GM23338 (cell line): ENCODE data around the gene CPM. TPM values are rescaled to one million over a fixed set of nuclear protein-coding genes. Genes with fewer than 3 reads are reported as not detected.

ENCODE experiments used
- ATAC-seq: fragments of 200-7000 bp; cut with Tn5 transposase; 3 replicates; pipeline ENCODE4 v1.9.1; 2020
- DNase-seq: peaks from one replicate; pipeline ENCODE4 v3.0.0-alpha.2; 2015; ENCODE audit warnings: low spot score
- H2AFZ ChIP-seq: fragments of 200-600 bp; sonication (generic); 2 replicates; pipeline ENCODE4 v1.8.0; 2016; ENCODE audit warnings: antibody characterized with exemption, mild to moderate bottlenecking, moderate library complexity
- H3F3A ChIP-seq: fragments of 200-600 bp; sonication (generic); replicated peaks from 2 replicates; pipeline ENCODE4 v1.8.0; 2017; ENCODE audit warnings: antibody characterized with exemption, mixed run types, low read depth
- H3K27ac ChIP-seq: fragments of 200-600 bp; sonication (generic); 2 replicates; pipeline ENCODE4 v1.6.1; 2016; ENCODE audit warnings: low read depth
- H3K27me3 ChIP-seq: fragments of 200-600 bp; sonication (generic); 2 replicates; pipeline ENCODE4 v1.8.0; 2016; ENCODE audit warnings: mild to moderate bottlenecking, mixed run types, moderate library complexity; ENCODE audit not compliant: insufficient read depth
- H3K36me3 ChIP-seq: fragments of 200-600 bp; sonication (generic); 2 replicates; pipeline ENCODE4 v1.8.0; 2016; ENCODE audit warnings: mild to moderate bottlenecking; ENCODE audit not compliant: insufficient read depth
- H3K4me1 ChIP-seq: fragments of 200-600 bp; sonication (generic); 2 replicates; pipeline ENCODE4 v1.8.0; 2016; ENCODE audit warnings: mild to moderate bottlenecking, moderate library complexity; ENCODE audit not compliant: insufficient read depth
- H3K4me2 ChIP-seq: fragments of 200-600 bp; sonication (generic); 2 replicates; pipeline ENCODE4 v1.7.1; 2017; ENCODE audit warnings: mixed run types
- H3K4me3 ChIP-seq: fragments of 200-600 bp; sonication (generic); 2 replicates; pipeline ENCODE4 v1.6.1; 2016; ENCODE audit warnings: mixed run types
- H3K79me2 ChIP-seq: fragments of 200-600 bp; sonication (generic); replicated peaks from 2 replicates; pipeline ENCODE4 v1.8.0; 2017; ENCODE audit warnings: mild to moderate bottlenecking; ENCODE audit not compliant: insufficient read depth
- H3K9me2 ChIP-seq: fragments of 200-600 bp; sonication (generic); 2 replicates; pipeline ENCODE4 v1.8.0; 2017; ENCODE audit not compliant: insufficient read depth
- H4K20me1 ChIP-seq: fragments of 200-600 bp; sonication (generic); replicated peaks from 2 replicates; pipeline ENCODE4 v1.8.0; 2017; ENCODE audit warnings: mild to moderate bottlenecking; ENCODE audit not compliant: insufficient read depth
- H3K27ac Mint-ChIP-seq: 2 replicates; pipeline ENCODE4 v1.8.0; 2020; ENCODE audit warnings: inconsistent platforms, mild to moderate bottlenecking, moderate library complexity, mixed read lengths
- H3K27me3 Mint-ChIP-seq: 3 replicates; pipeline ENCODE4 v1.8.0; 2022; ENCODE audit warnings: low read depth, mild to moderate bottlenecking, moderate library complexity, mixed read lengths, inconsistent platforms; ENCODE audit not compliant: insufficient read depth, poor library complexity
- H3K36me3 Mint-ChIP-seq: 3 replicates; pipeline ENCODE4 v1.8.0; 2021; ENCODE audit warnings: low read depth, mild to moderate bottlenecking, inconsistent platforms, moderate library complexity, mixed read lengths
- H3K4me1 Mint-ChIP-seq: 3 replicates; pipeline ENCODE4 v1.8.0; 2020; ENCODE audit warnings: mild to moderate bottlenecking, inconsistent platforms, mixed read lengths
- H3K4me3 Mint-ChIP-seq: 3 replicates; pipeline ENCODE4 v1.8.0; 2021; ENCODE audit warnings: moderate library complexity, mild to moderate bottlenecking, inconsistent platforms, mixed read lengths
- H3K9me3 Mint-ChIP-seq: 3 replicates; pipeline ENCODE4 v1.8.0; 2020; ENCODE audit warnings: moderate library complexity, mild to moderate bottlenecking, inconsistent platforms, mixed read lengths
- ETS1 ChIP-seq: IDR thresholded peaks from 2 replicates; pipeline ENCODE4 v1.6.1; 2016; ENCODE audit warnings: antibody characterized with exemption
- EZH2phosphoT487 ChIP-seq: fragments of 200-600 bp; sonication (generic); IDR thresholded peaks from one replicate; pipeline ENCODE4 v1.8.1; 2018; ENCODE audit warnings: antibody characterized with exemption; ENCODE audit not compliant: unreplicated experiment
- JUNB ChIP-seq: IDR thresholded peaks from one replicate; pipeline ENCODE4 v1.6.1; 2016; ENCODE audit warnings: antibody characterized with exemption; ENCODE audit not compliant: unreplicated experiment
- NANOG ChIP-seq: IDR thresholded peaks from 2 replicates; pipeline ENCODE4 v1.6.1; 2016; ENCODE audit warnings: antibody characterized with exemption, borderline replicate concordance
- POLR2AphosphoS5 ChIP-seq: IDR thresholded peaks from 2 replicates; pipeline ENCODE4 v1.6.1; 2016; ENCODE audit warnings: antibody characterized with exemption, low read depth
- REST ChIP-seq: IDR thresholded peaks from one replicate; pipeline ENCODE4 v1.6.1; 2018; ENCODE audit warnings: antibody characterized with exemption; ENCODE audit not compliant: unreplicated experiment
- ZNF114 ChIP-seq: fragments of 250-450 bp; sonication (Bioruptor Pico); IDR thresholded peaks from 2 replicates; pipeline ENCODE4 v1.5.0; 2020; ENCODE audit warnings: mild to moderate bottlenecking, moderate library complexity
- ZNF462 ChIP-seq: fragments of 250-450 bp; sonication (Bioruptor Pico); IDR thresholded peaks from 2 replicates; pipeline ENCODE4 v1.5.0; 2020; ENCODE audit warnings: mild to moderate bottlenecking, moderate library complexity
- polyA plus RNA-seq: library from polyadenylated mRNA; unstranded; fragments of >200 nt; fragmentation: Nextera tagmentation; extraction: Ambion mirVana; gene quantifications from 2 replicates; pipeline ENCODE4 v1.2.1, GENCODE V29; 2016
- total RNA-seq: library from RNA; depleted of rRNA; stranded (reverse); fragments of >200 nt; shearing (Covaris generic); gene quantifications from 2 replicates; pipeline ENCODE4 v1.2.3, GENCODE V29; 2014

CPM gene
- total and polyA plus RNA-seq, 2 experiments from 2014 or later: 0.37 to 5.8 TPM

GRCh38 chr12:68910128-68910527 lies 22.8 kb downstream of the CPM start:
- H4K20me1 ChIP-seq: no peaks in the 10 kb centered on the region; the same call in 1 of the 2 replicates
- no peak for ATAC-seq
- no peaks in the 10 kb centered on the region for H3K36me3 ChIP-seq
- no peaks in the 10 kb centered on the region for H3K9me2 ChIP-seq
- no peaks in the 10 kb centered on the region for H3F3A ChIP-seq
- no peak overlapping the region for H2AFZ ChIP-seq
- Mint-ChIP-seq H3K9me3 (no peaks in the 10 kb centered on the region), H3K27ac (no peak overlapping the region), H3K27me3 (no peaks in the 10 kb centered on the region), H3K4me1 (no peaks in the 10 kb centered on the region), H3K36me3 (no peaks in the 10 kb centered on the region), H3K4me3 (no peak overlapping the region)
- no peak for DNase-seq
- H3K79me2 ChIP-seq: no peaks in the 10 kb centered on the region
- no peak overlapping the region for H3K4me2 ChIP-seq
- TF ChIP-seq JUNB: no peak
- no peak for TF ChIP-seq POLR2AphosphoS5
- H3K27me3 ChIP-seq: no peaks in the 10 kb centered on the region
- no peak overlapping the region for H3K4me3 ChIP-seq
- H3K4me1 ChIP-seq: no peaks in the 10 kb centered on the region
- no peak overlapping the region for H3K27ac ChIP-seq

GRCh38 chr12:68908076-68908475 lies 24.9 kb downstream of the CPM start:
- H3F3A ChIP-seq: no peaks in the 10 kb centered on the region
- no peaks in the 10 kb centered on the region for H3K9me3 Mint-ChIP-seq
- H3K9me2 ChIP-seq: no peaks in the 10 kb centered on the region

More at GRCh38 chr12:68908076-68908475, 24.9 kb downstream of the CPM start:
- DNase-seq (no peak), ATAC-seq (no peak)
- no peak overlapping the region for H3K27ac ChIP-seq
- no peaks in the 10 kb centered on the region for H3K36me3 Mint-ChIP-seq
- no peaks in the 10 kb centered on the region for H3K36me3 ChIP-seq
- H3K4me3 ChIP-seq: no peak overlapping the region
- H3K4me3 Mint-ChIP-seq: no peak overlapping the region
- no peaks in the 10 kb centered on the region for H3K27me3 Mint-ChIP-seq
- no peaks in the 10 kb centered on the region for H3K4me1 ChIP-seq
- no peak overlapping the region for H3K4me2 ChIP-seq
- H2AFZ ChIP-seq: no peak overlapping the region
- no peaks in the 10 kb centered on the region for H3K27me3 ChIP-seq
- H3K79me2 ChIP-seq: no peaks in the 10 kb centered on the region
- H4K20me1 ChIP-seq: no peaks in the 10 kb centered on the region; the same call in 1 of the 2 replicates
- no peaks in the 10 kb centered on the region for H3K4me1 Mint-ChIP-seq
- TF ChIP-seq ZNF462 (CRISPR knock-in tag) (no peak), ZNF114 (CRISPR knock-in tag) (no peak), NANOG (no peak), ETS1 (no peak), REST (no peak), EZH2phosphoT487 (no peak)
- H3K27ac Mint-ChIP-seq: no peak overlapping the region
